Duodenal mucosa (tissue), 2 donors: ENCODE measurements around the gene ZNF48.

Experiments used
- H3K27ac ChIP-seq: one replicate; pipeline ENCODE4 v1.7.0; 2013; ENCODE audit warnings: low read depth, low read length
- H3K27me3 ChIP-seq, 2 donors: one replicate each; pipeline ENCODE4 v1.7.0; 2013; ENCODE audit warnings: low read length in 2 of 2, control low read depth in 1 of 2; ENCODE audit not compliant: insufficient read depth in 2 of 2, control insufficient read depth in 1 of 2
- H3K36me3 ChIP-seq, 2 donors: one replicate each; pipeline ENCODE4 v1.7.0; 2013; ENCODE audit warnings: low read length in 2 of 2, control low read depth in 1 of 2; ENCODE audit not compliant: insufficient read depth in 2 of 2, control insufficient read depth in 1 of 2
- H3K4me1 ChIP-seq, 2 donors: one replicate each; pipeline ENCODE4 v1.7.0; 2013; ENCODE audit warnings: low read length in 2 of 2, control low read depth in 1 of 2; ENCODE audit not compliant: insufficient read depth in 2 of 2, control insufficient read depth in 1 of 2
- H3K4me3 ChIP-seq, 2 donors: one replicate each; pipeline ENCODE4 v1.7.0; 2013; ENCODE audit warnings: low read length in 2 of 2, low read depth in 1 of 2
- H3K9ac ChIP-seq, 2 donors: one replicate each; pipeline ENCODE4 v1.7.0; 2013; ENCODE audit warnings: low read length in 2 of 2, low read depth in 1 of 2
- H3K9me3 ChIP-seq, 2 donors: one replicate each; pipeline ENCODE4 v1.7.0; 2013; ENCODE audit warnings: low read length in 2 of 2, control low read depth in 1 of 2; ENCODE audit not compliant: control insufficient read depth in 1 of 2

Gene ZNF48

GRCh38 chr16:30418350-30419181 is 23.3 kb downstream of the ZNF48 start:
- Histone ChIP-seq H3K27ac (peak overlapping the region; percentile 79), H3K36me3 (peaks cover under 1 to 26% of the 10 kb centered on the region in 2 donors), H3K9ac (peak overlapping the region; percentile 63), H3K27me3 (no peaks in the 10 kb centered on the region), H3K4me1 (peaks cover 12% of the 10 kb centered on the region in 2 donors), H3K9me3 (no peaks in the 10 kb centered on the region), H3K4me3 (peak overlapping the region; percentile 59 to 77)

DNA sequence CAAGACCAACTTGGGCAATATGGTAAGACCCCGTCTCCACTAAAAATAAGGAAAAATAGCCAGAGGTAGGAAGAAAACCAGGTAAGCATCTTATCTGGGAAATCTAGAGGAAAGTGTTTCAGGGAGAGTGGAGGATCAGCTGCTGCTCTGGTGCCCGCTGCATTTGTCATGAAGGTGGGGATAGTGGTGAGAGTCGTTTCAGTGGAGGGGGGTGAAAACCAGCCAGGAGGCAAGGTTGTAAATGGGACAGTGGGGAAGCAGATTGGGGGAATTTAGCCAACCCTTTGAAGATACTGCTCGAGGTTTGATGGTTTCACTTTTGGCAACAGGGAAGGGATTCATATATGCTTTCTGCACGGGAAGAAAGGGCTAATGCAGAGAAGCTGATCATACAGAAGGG is 25.8 kb downstream of the ZNF48 start:
- no peaks in the 10 kb centered on the region for H3K9me3 ChIP-seq

GRCh38 chr16:30428055-30428454 is 32.8 kb downstream of the ZNF48 start:
- Histone ChIP-seq H3K27ac (no peak overlapping the region), H3K9ac (no peak overlapping the region), H3K4me3 (no peak overlapping the region), H3K36me3 (peaks cover 13 to 34% of the 10 kb centered on the region in 2 donors), H3K4me1 (peaks cover 16 to 18% of the 10 kb centered on the region in 2 donors), H3K9me3 (no peaks in the 10 kb centered on the region), H3K27me3 (no peaks in the 10 kb centered on the region)

More for the DNA sequence above, 25.8 kb downstream of the ZNF48 start:
- Histone ChIP-seq H3K4me1 (peaks cover 12% of the 10 kb centered on the region in 2 donors), H3K27me3 (no peaks in the 10 kb centered on the region), H3K4me3 (no peak overlapping the region), H3K9ac (no peak overlapping the region), H3K36me3 (peaks cover 13 to 43% of the 10 kb centered on the region in 2 donors), H3K27ac (no peak overlapping the region)

- Histone ChIP-seq H3K4me1 (peaks cover 16 to 18% of the 10 kb centered on the region in 2 donors), H3K36me3 (peaks cover 4 to 23% of the 10 kb centered on the region in 2 donors), H3K9ac (peak overlapping the region; percentile 81 to 85), H3K4me3 (peak overlapping the region; percentile 86 to 90), H3K9me3 (no peaks in the 10 kb centered on the region), H3K27ac (no peak overlapping the region), H3K27me3 (no peaks in the 10 kb centered on the region)
Observed at GRCh38 chr16:30429418-30429677, 34.1 kb downstream of the ZNF48 start.

GRCh38 chr16:30429678-30430427 is 34.6 kb downstream of the ZNF48 start, which contains the start of gene DCTPP1:
TSS of gene DCTPP1 (minus strand) at chr16:30430030. CDS start at chr16:30429980, 50 bp downstream.
- Histone ChIP-seq H3K27ac (peak within 1 kb of the TSS; percentile 43), H3K4me1 (peaks cover 16 to 18% of the 10 kb centered on the region in 2 donors), H3K27me3 (no peaks in the 10 kb centered on the region), H3K36me3 (peaks cover 0 to 18% of the 10 kb centered on the region in 2 donors), H3K4me3 (peak within 1 kb of the TSS; percentile 86 to 90), H3K9me3 (no peaks in the 10 kb centered on the region), H3K9ac (peak within 1 kb of the TSS; percentile 81 to 85)

DNA sequence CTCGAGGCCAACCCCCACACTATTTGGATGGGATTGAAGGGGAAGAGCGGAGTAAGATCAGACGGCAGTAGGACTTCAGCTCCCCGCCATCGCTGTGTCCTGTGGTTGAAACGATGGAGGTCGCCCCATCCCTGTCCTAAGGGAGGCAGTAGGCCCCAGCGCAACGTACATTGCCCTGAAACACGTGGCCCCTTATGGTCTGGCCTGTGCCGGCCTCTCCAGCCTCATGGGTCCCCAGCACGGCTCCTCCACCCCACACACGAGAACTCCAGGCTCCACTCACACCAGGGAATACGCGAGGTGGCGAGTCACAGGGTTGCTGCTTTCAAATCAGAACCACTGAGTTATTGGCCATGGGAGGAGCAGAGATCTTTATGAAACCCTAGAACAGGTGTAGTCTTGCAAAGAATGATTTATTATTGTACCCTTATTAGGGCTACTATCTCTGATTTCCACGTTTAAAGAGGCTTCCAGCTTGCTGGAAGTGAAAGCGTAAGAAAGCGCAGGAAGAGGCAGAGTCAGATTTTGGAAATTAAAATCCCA is 35.3 kb downstream of the ZNF48 start:
- peaks cover 0 to 15% of the 10 kb centered on the region in 2 donors for H3K36me3 ChIP-seq
- H3K4me3 ChIP-seq: peak overlapping the region; percentile 86 to 90
- no peak overlapping the region for H3K27ac ChIP-seq
- no peaks in the 10 kb centered on the region for H3K27me3 ChIP-seq
- H3K4me1 ChIP-seq: peaks cover 16 to 18% of the 10 kb centered on the region in 2 donors
- peak overlapping the region; percentile 70 to 85 for H3K9ac ChIP-seq
- H3K9me3 ChIP-seq: no peaks in the 10 kb centered on the region

DNA sequence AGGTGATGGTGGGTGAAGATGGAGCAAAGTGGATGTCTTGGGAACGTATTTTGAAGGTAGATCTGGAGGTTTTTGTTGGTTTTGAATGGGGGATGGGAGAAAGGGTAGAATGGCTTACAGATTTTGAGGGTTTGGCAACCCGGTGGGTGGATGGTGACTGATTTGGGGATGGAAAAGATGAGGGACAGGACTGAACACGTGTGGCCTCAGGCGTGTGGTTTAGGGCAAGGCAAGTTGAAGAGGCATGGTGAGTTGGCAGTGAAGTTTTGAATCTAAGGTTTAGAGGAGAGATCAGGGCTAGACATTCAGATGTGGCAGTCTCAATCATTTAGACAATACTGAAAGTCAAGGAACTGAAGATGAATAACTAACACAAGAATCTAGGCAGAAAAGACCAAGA is 39.6 kb downstream of the ZNF48 start:
- no peak overlapping the region for H3K27ac ChIP-seq
- no peak overlapping the region for H3K4me3 ChIP-seq

GRCh38 chr16:30437511-30438046 is 42.4 kb downstream of the ZNF48 start:
- H3K4me3 ChIP-seq: no peak overlapping the region
- H3K9ac ChIP-seq: no peak overlapping the region
- no peaks in the 10 kb centered on the region for H3K4me1 ChIP-seq
- no peaks in the 10 kb centered on the region for H3K9me3 ChIP-seq
- no peak overlapping the region for H3K27ac ChIP-seq
- no peaks in the 10 kb centered on the region for H3K27me3 ChIP-seq
- H3K36me3 ChIP-seq: no peaks in the 10 kb centered on the region

More for the DNA sequence above, 39.6 kb downstream of the ZNF48 start:
- H3K9ac ChIP-seq: no peak overlapping the region
- H3K27me3 ChIP-seq: no peaks in the 10 kb centered on the region
- H3K4me1 ChIP-seq: peaks cover 7% of the 10 kb centered on the region in 2 donors
- H3K9me3 ChIP-seq: no peaks in the 10 kb centered on the region
- H3K36me3 ChIP-seq: no peaks in the 10 kb centered on the region

- H3K4me3 ChIP-seq: no peak overlapping the region
- no peaks in the 10 kb centered on the region for H3K36me3 ChIP-seq
- no peaks in the 10 kb centered on the region for H3K27me3 ChIP-seq
- H3K9me3 ChIP-seq: no peaks in the 10 kb centered on the region
- peaks cover 0 to 7% of the 10 kb centered on the region in 2 donors for H3K4me1 ChIP-seq
- no peak overlapping the region for H3K9ac ChIP-seq
- no peak overlapping the region for H3K27ac ChIP-seq
Observed at GRCh38 chr16:30438835-30439234, 43.6 kb downstream of the ZNF48 start.
